Subcutaneous adipose tissue (tissue), 4 donors: ENCODE results near the gene PUM2. TPM values are rescaled to one million over a fixed set of nuclear protein-coding genes. Genes with fewer than 3 reads are reported as not detected.

Experiments used
- total RNA-seq, 4 donors: library from RNA; depleted of rRNA; stranded (reverse); fragments of >200 nt; gene quantifications; one replicate each; pipeline ENCODE4 v1.1.0, GENCODE V29; 2016
- TF ChIP-seq, protein P1 (sequence below): fragments of 450-650 bp; IDR thresholded peaks from one replicate; pipeline ENCODE4 v1.5.1; 2016; ENCODE audit warnings: low read depth, mild to moderate bottlenecking, control low read depth, antibody characterized with exemption, moderate library complexity

Gene PUM2
- total RNA-seq, 4 donors from 2014 or later: 63.9 to 87.1 (median 78.2) TPM

DNA sequence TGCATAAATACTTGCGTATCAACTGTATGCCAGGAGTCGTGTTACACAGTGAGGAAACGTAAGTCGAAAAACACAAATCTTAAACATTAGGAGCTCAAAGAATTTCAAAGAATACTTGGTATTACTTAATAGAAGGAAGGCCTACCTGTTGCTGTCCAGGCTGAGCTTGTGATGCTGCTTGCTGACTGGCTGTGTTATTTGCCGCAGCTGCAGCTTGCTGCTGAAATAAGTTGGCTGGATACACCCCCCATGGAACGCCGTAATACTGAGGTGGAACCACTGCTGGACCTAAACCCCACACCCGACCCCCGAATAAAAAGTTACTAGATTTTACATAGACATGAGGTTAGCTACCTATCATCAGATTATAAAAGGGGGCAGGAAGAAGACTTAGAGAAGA lies 56.4 kb downstream of the PUM2 start:
- TF ChIP-seq, protein P1, sequence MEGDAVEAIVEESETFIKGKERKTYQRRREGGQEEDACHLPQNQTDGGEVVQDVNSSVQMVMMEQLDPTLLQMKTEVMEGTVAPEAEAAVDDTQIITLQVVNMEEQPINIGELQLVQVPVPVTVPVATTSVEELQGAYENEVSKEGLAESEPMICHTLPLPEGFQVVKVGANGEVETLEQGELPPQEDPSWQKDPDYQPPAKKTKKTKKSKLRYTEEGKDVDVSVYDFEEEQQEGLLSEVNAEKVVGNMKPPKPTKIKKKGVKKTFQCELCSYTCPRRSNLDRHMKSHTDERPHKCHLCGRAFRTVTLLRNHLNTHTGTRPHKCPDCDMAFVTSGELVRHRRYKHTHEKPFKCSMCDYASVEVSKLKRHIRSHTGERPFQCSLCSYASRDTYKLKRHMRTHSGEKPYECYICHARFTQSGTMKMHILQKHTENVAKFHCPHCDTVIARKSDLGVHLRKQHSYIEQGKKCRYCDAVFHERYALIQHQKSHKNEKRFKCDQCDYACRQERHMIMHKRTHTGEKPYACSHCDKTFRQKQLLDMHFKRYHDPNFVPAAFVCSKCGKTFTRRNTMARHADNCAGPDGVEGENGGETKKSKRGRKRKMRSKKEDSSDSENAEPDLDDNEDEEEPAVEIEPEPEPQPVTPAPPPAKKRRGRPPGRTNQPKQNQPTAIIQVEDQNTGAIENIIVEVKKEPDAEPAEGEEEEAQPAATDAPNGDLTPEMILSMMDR: no peak

DNA sequence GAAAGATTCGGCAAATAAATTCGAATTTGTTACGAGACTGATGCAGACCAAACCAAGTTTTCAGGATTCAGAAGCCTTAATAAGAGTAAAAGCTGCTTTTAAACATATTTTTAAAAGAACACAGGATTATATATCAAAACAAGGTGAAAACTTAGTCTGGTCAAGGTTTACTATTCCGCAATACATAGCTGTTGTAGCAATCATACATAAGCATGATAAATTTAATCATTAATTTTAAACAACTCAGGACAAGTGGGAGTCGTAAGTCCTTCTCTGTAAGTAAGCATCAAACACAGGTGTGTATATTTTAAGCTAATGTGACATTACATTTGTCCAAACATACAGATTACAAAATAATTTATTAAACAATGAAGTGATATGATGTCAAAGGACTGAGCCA lies 57.7 kb downstream of the PUM2 start:
- TF ChIP-seq, protein P1: no peak

DNA sequence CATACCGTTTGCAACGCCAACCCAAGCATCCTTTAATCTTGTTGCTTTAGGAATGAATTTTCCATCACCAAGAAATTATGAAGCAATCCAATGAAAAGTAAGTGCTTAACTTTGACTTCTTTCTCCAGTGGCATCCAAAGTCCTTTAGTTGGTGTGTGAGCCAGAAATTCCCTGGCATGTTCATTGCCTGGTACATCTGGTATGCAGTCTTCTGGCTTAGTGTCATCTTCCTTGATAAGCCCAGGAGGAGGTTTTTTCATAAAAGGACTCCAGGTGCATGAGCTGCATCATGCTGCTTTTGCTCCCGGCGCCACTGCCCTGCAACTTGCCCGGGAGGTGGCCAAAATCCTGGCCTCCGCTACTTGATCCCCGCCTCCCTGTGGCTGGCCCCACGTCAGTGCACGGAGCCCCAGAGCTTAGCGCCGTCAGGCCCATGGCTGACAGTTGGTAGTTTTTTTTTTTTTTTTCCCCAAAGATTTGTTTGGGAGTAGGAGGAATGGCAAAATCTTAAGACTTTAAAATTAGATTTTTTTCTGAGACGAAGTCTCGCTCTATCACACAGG lies 58.7 kb downstream of the PUM2 start:
- TF ChIP-seq, protein P1: no peak

DNA sequence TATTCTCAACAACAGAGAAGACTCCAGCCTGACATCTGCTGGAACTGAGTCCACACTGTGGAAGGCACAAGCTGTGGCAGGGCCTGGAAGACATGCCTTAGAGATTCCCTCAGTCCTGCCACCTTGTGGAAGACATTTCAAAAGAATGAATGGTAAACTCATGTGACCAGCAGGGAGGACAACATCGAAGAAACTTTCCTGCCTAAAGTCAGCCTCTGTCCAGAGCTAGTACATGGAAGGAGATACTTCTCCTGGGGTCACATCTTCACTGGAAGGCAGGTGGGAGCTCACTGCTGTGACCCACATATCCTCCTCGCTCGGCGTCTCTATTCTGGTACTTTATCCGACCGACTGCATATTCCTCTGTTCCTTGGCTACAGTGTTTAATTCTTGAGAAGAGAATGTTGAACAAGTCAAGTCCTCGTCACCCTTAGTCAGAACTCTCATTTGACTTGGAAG lies 59.5 kb downstream of the PUM2 start:
- TF ChIP-seq, protein P1: no peak

DNA sequence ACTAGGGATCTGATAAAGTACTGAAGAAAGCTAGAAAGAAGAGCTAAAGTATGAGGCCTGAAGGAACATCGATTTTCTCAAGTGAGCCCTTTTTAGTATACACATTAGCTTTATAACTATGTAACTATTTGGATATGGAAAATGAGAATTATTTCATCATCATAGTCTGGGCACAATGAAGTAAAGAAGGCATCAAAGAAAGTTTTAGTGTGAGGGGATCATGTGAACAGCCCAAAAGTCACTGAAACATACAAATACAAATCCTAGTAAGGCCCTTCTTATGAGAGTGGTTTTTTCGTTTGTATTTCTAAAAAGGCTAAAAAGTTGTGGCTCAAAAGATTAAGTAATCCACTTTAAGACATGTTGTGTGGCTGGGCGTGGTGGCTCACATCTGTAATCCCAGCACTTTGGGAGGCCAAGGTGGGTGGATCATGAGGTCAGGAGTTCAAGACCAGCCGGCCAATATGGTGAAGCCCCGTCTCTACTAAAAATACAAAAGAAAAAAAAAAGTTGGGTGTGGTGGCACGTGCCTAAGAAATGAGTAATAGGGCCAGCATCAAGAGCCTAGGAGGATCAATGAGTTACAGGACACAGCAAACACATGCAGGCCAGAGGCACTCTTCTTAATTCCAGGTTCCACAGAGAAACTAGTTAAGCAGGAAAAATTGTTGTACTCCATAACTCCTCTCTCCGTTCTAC lies 61.9 kb downstream of the PUM2 start:
- TF ChIP-seq, protein P1: no peak

DNA sequence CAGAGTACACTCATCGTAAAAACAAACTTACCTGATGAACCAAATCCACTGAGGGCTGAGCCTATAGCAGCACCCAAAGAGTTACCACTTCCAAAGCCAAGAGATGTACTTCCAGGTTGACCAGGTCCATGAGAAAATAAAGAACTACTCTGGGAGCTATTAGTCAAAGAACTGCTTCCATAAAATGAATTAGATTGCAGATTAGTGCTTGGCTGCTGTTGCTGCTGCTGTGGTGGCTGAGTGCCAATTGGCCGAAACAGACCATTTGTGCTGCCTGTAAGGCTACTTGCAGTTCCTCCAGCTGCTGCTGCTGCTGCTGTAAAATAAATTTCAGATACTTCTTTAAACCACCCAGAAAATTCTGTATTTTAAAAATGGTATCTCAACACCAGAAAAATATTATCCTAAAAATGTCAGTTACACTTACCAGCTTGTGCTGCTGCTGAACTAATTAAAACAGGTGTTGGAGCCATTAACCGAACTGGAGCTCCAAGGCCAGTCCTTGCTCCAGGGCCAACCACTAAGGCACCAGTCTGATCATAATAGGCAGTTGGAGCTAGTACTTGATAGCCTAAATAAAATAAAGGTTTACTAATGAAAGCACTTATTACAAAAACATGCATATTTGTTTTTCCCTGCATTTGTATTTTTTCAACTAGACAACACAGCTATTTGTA lies 67.6 kb downstream of the PUM2 start:
- TF ChIP-seq, protein P1: no peak

DNA sequence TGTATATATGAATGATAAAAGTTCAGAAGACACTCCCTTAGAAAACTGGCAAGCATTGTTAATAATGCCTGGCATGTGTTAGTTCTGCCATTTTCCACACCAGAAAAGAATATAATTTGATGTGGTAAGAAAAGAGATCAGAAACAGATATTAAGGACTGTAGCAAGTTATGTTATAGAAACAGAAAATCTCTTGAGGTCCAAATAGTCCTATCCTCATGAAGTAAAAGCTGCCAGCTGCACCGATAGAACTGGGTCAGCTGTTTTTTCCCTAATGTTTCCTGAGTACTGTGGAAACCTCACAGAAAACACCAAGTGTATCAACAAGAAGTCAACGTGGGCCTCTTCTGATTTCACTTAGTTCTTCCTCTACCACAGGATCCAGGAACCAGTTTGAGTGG lies 68.8 kb downstream of the PUM2 start:
- TF ChIP-seq, protein P1: no peak
